Renal cortex interstitium (tissue), 11 donors: ENCODE data around the gene PBLD. TPM values are rescaled to one million over a fixed set of nuclear protein-coding genes. Genes with fewer than 3 reads are reported as not detected.
"Not testable (repeated sequence)": the region's sequence is repeated elsewhere in the genome, so short reads cannot be mapped to it uniquely, and the experiment has no call there.

Source experiments
- DNase-seq, 11 donors: peaks; one replicate each; pipeline ENCODE4 v3.0.0-alpha.2; 2013; ENCODE audit warnings: low read depth in 9 of 11, low spot score in 4 of 11; ENCODE audit errors: extremely low read depth in 1 of 11
- polyA plus RNA-seq, 3 donors: library from polyadenylated mRNA; unstranded; fragments of 120-200 nt; gene quantifications; one replicate each; pipeline ENCODE4 v1.2.1, GENCODE V29; 2013; ENCODE audit not compliant: insufficient read length in 3 of 3

The PBLD gene
- polyA plus RNA-seq, 3 donors: 67.5 to 105 (median 93.0) TPM

DNA sequence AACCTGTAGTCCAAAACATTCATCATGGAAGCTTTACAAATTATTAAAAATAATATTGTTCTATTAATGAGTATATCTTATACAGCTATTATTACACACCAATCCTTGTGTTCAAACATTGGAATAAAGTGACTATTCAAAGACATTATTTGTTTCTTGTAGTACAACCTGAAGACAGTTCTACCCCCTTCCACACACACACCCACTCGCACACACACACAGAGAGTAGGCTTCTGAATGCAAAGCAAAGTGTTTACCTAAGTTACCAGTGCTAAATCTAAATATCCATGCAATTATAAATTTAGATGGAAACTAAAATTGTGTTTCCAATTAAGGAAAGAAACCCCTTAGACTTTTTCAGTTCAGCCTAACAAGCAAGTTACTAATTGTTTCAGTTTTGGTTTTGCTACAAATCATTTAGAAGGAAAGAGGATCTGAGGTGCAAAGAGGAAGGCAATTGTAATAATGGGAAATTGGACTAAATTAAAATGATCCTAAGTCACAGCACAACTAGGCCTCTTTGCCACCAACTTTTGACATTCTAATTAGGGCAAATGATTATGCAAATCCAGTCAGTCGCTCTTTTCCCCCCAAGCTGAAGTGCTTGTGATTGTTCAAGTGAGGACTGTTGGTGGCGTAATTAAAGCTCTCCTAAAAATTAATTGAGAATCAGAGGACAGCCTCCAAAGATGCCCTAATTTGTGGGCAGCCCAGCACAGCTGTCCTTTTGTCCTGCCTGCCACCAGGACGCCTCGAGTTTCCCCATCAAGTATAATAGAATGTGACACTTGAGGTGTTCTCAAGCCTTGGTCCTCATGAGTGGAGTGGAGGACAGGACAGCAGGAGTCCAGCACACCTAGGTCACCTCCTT is 80.9 kb downstream of the PBLD start:
- DNase-seq: no peak

DNA sequence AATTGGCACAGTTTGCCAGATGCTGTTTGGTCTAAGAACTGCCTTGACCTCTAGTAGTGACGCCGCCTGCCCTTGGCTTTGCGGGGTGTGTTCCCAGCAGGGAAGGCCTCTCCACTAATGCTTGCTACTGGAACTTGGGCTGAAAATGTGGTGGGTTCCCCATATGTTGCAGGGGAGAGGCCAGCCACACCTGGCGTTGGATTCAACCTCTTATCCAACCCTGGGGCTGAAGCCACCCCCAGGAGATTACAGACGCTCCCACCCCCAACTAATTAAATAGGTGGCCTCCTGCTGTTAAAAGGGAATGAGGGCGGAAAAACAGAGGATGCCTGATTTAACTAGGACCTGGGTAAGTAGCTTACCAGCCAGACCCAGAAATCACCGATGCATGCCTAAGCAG is 81.6 kb downstream of the PBLD start:
- no peak for DNase-seq

DNA sequence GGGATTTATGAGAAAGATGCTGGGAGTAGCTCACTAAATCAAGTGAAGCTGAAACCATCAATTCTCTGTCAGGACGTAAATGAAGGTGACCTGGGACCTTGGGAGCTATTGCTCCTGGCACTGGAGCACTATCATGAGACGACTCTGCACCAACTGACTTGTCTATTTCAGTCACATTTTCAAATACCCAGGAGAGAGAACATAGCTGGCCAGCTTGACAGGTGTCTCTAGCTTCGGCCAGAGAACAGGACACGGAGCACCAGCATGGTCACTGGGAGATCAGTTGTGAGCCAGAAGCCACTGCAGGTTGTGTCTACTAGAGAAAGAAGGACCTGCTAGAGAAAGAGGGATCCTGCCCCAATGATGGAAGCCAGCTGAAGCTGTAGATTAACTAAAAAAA is 83.4 kb downstream of the PBLD start:
- no peak for DNase-seq

GRCh38 chr10:68247931-68248330 is 84.8 kb downstream of the PBLD start:
- no peak for DNase-seq

- not testable (repeated sequence) for DNase-seq
Measured at GRCh38 chr10:68246397-68246796, 86.3 kb downstream of the PBLD start.

GRCh38 chr10:68242051-68242450 is 90.7 kb downstream of the PBLD start:
- no peak for DNase-seq

DNA sequence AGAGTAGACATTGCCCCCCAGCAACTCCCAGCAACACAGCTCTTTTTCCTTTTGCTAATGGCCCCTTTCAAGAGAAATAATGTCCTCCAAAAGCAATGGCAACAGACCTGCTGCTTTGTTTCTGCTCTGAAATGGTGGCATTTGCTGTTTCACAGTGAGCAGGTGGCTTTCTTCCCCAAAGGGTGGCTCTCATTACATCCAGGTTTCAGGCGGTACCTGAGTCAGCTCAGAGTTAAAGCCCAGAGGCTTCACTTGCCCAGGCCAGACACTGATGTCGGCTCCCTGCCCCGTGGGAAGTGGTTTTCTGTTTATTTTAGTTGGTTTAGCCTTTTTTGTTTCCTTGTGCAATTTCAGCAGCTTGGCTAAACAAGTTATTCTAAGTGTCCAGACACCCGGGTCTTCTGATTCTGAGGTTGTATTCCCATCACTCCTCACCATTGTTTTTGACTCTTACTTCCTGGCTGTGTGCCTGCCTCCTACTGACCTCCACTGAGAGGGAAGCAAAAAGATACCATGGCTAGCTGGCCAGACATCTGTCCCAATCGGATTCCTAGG is 93.1 kb downstream of the PBLD start:
- DNase-seq: no peak

GRCh38 chr10:68239069-68239468 is 93.7 kb downstream of the PBLD start:
- DNase-seq: no peak

- DNase-seq: no peak
Measured at GRCh38 chr10:68238371-68238770, 94.4 kb downstream of the PBLD start.

- no peak for DNase-seq
Measured at GRCh38 chr10:68237173-68237572, 95.6 kb downstream of the PBLD start.

DNA sequence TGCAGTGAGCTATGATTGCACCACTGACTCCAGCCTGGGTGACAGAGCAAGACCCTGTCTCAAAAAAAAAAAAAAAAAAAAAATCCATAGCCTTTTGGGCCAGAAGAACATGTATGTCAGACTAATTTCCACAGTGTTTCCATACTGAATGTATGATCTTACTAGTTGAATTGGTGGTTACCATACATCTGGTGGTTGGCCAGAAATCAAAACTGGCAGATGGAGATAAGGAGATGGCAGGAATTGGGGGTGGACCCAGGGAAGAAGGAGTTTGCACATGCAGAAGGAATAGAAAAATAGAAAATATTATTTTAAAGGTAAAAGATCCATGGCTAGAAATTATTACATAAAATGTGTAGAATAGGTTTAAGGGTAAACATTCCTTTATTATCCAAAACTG is 97.1 kb downstream of the PBLD start:
- DNase-seq: no peak

GRCh38 chr10:68235111-68235510 is 97.6 kb downstream of the PBLD start:
- no peak for DNase-seq

DNA sequence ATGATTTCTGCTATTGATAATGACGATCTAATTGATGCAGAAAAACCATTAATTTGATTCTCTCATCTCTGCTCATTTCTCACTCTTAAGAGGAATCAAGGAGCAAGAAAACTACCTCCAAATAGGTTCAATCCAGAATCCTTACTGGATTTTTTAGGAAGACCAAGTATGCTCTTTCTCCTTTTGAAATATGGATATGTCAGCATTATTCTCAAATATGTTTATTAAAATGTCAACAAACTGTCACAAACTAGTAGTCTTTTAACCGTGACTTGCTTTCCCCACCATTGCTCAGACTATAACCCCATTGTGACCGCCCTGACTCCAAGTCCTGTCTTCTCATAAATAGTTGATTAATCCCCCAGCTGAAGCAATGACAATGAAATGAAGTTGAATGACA is 99.7 kb downstream of the PBLD start:
- DNase-seq: no peak

Other genes with a start within 250 kb of the PBLD start
- gene MYPN, start 223.4 kb downstream of the PBLD start, polyA plus RNA-seq: under 1 TPM; 0.05 to 0.11 (median 0.09) TPM
- 1 to 10 TPM; 1.2 to 2.0 (median 1.8) TPM for gene ATOH7, start 100.8 kb downstream of the PBLD start, polyA plus RNA-seq
- gene HNRNPH3, start 864 bp downstream of the PBLD start, polyA plus RNA-seq: 100 to 1,000 TPM; 348 to 405 (median 386) TPM
- gene RUFY2, start 74.3 kb upstream of the PBLD start, polyA plus RNA-seq: 10 to 100 TPM; 23.8 to 35.9 (median 30.5) TPM
- 10 to 100 TPM; 11.3 to 12.4 (median 11.7) TPM for gene DNA2, start 139.0 kb upstream of the PBLD start, polyA plus RNA-seq
- 10 to 100 TPM; 17.9 to 21.1 (median 19.7) TPM for gene SLC25A16, start 194.6 kb upstream of the PBLD start, polyA plus RNA-seq
- gene TET1, start 227.4 kb upstream of the PBLD start, polyA plus RNA-seq: 10 to 100 TPM; 11.0 to 11.6 (median 11.1) TPM